VCaP (cell line): ENCODE results near the gene FAM118B.

Experiments used
- H3K27ac ChIP-seq: fragments of 450-650 bp; 2 replicates; pipeline ENCODE4 v1.5.1; 2017
- CTCF ChIP-seq: fragments of 450-650 bp; conservative IDR thresholded peaks from 2 replicates; pipeline ENCODE4 v1.5.1; 2017; ENCODE audit warnings: mild to moderate bottlenecking, moderate library complexity

The FAM118B gene

GRCh38 chr11:126211236-126212088 is at the start of gene FAM118B, which contains the start of gene RPUSD4:
FAM118B (plus strand) TSS chr11:126211782; CDS start chr11:126235002, 23,220 bp downstream.
RPUSD4 (minus strand) TSS chr11:126211650; CDS start chr11:126211638, 12 bp downstream.
- H3K27ac ChIP-seq = peak within 1 kb of the TSS; percentile 73
- no peak for TF ChIP-seq CTCF

GRCh38 chr11:126162306-126163030 is 49.1 kb upstream of the FAM118B start:
- no peak for TF ChIP-seq CTCF
- no peak overlapping the region for H3K27ac ChIP-seq

GRCh38 chr11:126163074-126163700 is 48.4 kb upstream of the FAM118B start:
- no peak for TF ChIP-seq CTCF
- no peak overlapping the region for H3K27ac ChIP-seq

GRCh38 chr11:126163779-126164178 is 47.8 kb upstream of the FAM118B start:
- H3K27ac ChIP-seq = no peak overlapping the region
- TF ChIP-seq CTCF = no peak

- TF ChIP-seq CTCF = no peak
- no peak overlapping the region for H3K27ac ChIP-seq
Observed at GRCh38 chr11:126164781-126165180, 46.8 kb upstream of the FAM118B start.

GRCh38 chr11:126165311-126165720 is 46.3 kb upstream of the FAM118B start:
- TF ChIP-seq CTCF = no peak
- H3K27ac ChIP-seq = no peak overlapping the region

- no peak for TF ChIP-seq CTCF
- no peak overlapping the region for H3K27ac ChIP-seq
Observed at GRCh38 chr11:126165757-126166156, 45.8 kb upstream of the FAM118B start.
